ENCODE data around the gene MORF4L1.
"Not testable (repeated sequence)": the region's sequence is repeated elsewhere in the genome, so short reads cannot be mapped to it uniquely, and the experiment has no call there.

Gene MORF4L1

DNA sequence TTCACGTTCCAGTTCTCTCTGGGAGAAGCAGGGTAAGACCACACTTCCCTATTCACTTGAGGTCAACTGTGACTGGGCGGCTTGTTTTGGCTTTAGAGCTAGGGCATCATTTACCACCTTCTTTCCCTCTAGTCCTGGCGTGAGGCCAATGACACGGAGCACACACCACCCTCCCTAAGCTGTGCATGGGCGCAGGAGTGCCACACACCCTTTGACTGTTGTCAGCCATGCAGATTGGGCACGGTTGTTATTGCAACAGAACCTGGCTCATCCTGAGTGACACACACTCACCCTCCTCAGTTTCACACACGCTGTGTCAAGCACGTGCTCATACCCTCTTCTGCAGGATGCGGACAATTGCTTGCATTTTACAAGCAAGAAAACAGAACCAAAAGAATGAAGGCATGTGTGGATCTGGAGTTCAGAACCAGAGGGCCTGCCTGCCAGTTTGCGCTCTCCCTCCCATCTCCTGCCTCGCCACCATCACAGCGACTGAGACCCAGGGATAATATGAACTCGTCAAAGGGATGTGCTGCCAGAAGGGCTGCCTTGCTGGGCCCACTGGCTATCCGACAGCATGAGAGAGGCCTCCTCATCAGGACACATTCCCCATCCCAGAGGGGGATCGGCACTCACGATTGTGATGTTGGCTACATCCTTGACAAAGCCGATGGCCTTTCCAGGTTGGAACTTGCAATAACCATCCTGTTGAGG lies 54.5 kb downstream of the MORF4L1 start:
- no peak for DNase-seq

GRCh38 chr15:78928176-78928575 lies 55.5 kb downstream of the MORF4L1 start:
- not testable (repeated sequence) for DNase-seq

GRCh38 chr15:78928616-78929093 lies 56.0 kb downstream of the MORF4L1 start:
- no peak for DNase-seq

GRCh38 chr15:78929536-78930264 lies 57.0 kb downstream of the MORF4L1 start:
- no peak for DNase-seq

DNA sequence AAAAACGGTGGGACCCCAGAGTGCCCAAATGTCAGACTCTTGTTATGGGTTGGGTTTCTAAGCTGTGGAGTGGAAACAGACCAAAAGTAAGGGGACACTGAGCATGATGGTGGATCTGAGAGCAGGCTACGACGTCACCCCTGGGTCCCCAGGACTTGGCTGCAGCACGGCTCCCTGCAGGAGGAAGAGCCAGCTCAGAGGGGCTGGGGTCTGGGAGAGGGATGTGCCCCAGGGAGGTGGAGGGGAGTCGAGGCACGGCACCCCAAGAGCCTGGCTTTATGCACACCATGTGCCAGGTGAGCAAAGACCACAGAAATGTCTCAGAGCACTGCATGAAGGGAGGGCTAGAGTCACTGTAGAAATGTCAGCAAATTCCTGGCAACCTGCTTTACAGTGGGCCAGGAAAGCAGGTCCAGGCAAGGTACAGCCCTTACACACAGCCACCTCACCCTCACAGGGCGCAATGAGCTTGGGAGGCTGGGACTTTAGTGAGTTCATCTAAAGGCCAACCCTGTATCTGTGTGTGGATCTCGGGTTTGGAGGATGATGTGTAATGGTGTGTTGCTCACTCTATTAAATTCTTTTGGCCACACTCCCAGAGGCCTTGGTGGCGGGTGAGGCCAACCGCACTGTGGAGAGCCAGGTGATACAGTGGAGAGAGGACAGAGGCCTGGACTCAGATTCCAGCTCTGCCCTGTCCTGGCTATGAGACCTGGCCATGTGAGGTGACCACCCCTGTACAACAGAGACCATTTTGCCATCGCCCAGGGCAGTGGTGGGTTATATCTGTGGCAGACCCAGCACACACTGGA lies 58.1 kb downstream of the MORF4L1 start:
- DNase-seq = no peak

DNA sequence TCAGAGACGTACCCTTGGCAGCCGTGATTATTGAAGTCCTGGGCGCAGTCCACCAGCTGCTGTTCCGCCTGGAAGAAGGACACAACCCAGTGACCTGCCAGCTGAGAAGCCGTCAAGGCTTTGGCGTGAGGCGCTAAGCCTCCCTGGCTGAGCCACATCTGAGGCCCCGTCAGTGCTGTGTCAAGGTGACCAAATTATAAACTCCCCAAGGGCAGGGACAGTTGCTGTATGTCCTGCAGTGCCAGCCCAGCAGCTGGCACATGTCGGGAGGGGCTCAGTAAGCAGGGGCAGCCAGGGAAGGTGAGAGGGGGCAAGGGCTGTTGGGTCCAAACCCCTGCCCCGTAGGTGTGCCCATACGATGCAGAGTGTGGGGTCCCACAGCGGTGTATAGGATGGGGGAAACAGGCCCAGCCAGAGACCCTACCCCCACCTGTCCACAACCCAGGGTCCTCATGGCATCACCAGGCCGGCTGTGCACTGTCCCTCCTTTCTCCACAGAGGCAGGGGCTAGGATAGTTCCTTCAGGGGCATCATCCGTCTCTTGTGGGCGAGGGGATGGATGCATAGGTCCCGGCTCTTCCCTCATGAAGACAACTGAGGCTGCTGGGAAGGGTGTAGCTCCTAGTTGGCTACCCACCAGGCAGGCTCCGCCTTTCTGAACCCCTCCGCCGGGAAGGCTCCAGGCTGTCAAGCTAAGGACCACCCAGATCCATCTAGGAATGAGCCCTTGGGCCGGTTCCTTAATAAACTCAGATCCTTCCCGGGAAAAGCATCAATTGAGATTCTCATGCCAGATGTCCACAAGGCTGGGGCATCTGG lies 59.0 kb downstream of the MORF4L1 start:
- DNase-seq = no peak

GRCh38 chr15:78932258-78932808 lies 59.6 kb downstream of the MORF4L1 start:
- no peak for DNase-seq

GRCh38 chr15:78933187-78933822 lies 60.6 kb downstream of the MORF4L1 start:
- DNase-seq = no peak

- no peak for DNase-seq
Measured at GRCh38 chr15:78933823-78934654, 61.3 kb downstream of the MORF4L1 start.

DNA sequence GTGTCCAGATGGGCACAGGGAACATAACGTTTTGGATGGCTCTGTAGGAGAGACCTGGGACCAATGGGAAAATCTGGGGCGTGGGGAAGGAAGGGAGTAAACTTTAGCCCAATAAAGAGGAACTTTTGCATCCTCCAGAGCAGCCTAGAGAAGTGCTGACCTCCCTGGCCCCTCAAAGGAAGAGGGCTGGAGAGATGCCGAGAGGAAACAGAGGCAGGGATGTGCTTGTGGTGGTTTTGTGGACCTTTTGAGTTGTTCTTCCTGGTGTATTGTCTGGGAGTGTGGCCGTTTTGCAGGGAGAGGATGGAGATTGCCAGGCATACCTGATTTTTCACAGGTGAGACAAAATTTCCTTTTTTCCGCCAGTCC lies 61.9 kb downstream of the MORF4L1 start:
- no peak for DNase-seq

DNA sequence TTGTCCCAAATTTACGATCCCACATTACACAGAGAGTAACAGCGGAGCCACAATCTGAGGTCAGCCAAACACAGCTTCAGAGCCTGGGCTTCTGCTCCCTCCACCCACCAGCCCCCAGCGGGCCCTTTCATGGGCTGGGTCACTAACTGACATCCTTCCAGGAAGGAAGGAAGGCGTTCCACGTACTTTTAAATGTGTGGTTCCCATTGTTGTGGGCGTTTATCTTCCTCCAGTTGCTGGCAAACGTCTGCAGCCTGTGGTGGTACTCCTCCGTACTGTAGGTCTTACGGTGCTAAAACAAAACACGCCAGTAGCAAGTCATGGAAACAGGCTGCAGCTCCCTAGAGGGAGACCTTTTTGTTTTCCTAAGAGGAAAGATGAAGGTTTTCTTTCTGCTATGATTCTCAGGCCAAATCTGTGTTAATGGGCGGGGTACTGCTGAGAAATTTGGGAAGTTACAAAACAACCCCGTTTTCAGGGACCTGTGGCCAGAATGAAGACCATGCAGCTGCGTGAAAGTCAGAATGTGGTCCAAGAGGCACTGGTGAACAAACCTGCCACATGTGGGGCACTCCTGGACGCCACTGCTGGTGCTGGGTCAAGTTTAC lies 64.5 kb downstream of the MORF4L1 start:
- DNase-seq = peak; percentile 23

DNA sequence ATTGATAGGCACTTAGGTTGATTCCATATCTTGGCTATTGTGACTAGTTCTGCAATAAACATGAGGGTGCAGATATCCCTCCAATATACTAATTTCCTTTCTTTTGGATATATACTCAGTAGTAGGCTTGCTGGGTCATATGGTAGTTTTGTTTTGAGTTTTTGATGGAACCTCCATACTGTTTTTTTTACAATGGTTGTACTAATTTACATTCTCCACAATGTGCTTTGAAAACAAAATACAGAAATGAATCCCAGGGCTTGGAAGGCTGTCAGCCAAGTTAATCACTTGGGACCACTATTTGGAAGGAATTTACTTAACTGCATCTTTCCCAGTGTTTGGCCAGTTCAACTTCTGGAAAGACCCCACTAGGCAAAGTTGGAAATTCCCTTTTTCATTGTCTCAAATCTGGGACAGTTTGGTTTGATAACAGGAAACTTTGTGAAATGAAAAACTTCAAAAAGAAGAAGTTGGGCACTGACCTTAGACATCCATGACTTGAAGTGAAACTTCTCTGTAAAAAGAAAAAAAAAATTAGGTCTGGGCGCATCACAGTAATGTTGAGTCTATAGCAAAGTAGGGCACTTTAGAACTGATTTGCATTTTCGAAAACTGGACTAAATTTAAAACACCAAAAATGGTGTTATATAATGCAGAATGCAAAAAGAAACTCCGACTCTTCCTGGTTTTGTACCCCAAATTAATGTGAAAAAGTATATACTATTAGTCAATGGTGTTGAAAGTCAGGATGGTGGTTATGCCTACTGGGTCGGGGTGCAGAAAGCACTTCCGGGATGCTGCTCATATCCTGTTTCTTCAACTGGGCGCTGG lies 66.2 kb downstream of the MORF4L1 start:
- peak; percentile 43 for DNase-seq

DNA sequence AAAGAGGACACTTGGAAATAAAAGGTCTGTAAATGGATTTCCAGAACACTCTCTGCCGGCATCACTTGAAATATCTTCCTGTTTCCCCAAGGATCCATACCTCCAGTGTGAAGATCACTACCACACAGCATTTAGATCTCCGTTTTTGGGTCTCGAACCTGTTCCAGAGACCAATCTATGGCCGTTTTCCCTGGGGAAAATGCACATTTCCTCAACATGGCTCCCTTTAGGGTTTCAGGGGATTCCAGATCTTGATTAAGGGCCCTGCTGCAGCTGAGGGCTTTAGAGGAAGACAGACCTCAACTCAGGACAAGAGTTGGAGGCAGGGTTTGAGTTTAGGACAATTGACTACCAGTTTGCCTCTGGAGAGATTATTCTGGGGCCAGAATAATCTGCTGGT lies 70.1 kb downstream of the MORF4L1 start:
- DNase-seq = no peak

DNA sequence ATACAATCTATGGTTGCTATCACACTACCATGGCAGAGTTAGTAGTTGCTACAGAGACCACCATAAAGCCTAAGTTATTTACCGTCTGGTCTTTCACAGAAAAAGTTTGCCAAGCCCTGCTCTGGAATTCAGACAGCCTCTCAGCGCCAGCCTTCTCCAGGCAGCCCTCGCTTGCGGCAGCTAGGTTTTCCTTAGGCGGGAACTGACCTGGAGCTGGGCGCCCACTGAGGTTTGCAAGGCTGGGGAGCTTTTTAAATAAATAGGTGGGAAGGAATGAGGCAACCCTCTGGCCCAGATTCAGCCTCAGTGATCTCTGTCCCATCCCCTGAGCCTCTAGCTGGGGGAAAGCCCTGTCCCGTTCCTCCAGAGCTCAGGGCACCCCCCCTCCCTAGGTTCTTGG lies 71.0 kb downstream of the MORF4L1 start:
- no peak for DNase-seq

DNA sequence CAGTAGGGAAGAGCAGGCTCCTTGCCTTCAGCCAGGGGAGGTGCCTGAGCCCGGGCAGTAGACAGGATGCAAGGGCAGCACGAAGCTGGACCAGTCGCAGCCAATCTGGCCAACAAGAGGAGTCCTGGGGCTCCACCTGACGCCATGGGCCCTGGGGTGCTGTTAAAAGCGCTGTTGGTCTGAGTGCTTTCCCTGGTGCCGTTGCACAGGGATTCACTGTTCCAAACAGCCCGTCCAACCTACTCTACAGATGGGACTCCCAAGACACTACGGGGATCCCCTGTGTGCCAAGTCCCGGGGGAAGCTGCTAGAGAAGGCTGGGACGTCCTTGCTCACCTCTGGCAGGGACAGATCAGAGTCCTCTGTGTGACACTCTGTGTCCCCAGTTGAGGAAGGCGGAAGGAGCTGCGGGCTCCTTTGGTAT lies 71.5 kb downstream of the MORF4L1 start:
- no peak for DNase-seq

DNA sequence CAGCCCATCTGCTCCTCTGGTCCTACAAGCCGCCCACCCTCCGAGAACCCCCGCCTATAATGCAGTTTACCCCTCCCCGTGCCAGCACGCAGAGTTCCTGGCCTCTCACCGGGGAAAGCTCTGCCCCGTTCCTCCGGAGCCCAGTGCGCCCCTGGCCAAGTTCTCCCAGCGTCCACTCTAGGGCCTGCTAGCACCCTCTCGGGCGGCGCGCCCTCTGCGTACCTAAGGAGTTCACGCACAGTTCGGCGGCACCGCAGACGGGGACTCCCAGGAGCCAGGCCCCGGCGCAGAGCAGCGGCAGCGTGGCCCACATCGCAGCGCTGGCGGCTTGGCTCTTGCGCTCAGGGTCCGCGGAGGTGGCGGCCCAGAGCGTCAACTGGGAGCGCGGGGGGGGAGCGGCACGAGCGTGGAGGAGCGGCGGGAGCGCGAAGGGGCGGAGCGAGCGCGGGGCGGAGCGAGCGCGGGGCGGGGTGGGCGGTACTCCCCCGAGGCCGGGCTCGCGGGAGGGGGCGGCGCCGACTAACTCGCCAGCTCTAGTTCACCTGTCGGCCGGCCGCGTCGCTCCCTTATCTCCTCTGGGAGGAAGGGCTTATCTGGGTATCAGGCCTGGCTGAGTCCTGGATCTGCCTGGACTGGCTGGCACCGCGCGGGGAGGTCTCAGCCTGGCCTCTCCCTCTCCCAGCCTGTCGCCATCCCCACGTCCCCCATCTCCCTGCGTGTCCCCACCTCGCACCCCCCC lies 72.1 kb downstream of the MORF4L1 start, which contains the start of gene CTSH:
Gene CTSH (minus strand): TSS at position 378 of the 739 bp plus-strand sequence. CDS start 65 bp downstream, at position 313.
- peak; percentile 85 for DNase-seq

DNA sequence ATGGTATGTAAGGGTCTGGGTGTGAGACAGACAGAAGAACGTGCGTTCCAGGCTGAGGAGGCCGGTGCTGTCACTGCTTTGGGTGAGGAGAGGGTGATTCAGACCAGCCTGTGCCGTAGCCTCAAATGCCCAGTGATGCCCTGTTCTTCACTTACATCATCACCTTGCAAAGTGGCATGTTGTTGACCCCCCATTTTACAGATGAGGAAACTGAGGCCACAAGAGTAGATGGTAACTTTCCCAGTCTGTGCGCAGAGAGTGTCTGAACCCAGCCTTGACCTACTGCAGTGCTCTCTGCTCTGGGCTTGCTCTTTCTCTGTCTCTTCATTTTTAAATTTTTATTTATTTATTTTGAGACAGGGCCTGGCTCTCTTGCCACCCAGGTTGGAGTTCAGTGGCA lies 73.8 kb downstream of the MORF4L1 start:
- DNase-seq = no peak

DNA sequence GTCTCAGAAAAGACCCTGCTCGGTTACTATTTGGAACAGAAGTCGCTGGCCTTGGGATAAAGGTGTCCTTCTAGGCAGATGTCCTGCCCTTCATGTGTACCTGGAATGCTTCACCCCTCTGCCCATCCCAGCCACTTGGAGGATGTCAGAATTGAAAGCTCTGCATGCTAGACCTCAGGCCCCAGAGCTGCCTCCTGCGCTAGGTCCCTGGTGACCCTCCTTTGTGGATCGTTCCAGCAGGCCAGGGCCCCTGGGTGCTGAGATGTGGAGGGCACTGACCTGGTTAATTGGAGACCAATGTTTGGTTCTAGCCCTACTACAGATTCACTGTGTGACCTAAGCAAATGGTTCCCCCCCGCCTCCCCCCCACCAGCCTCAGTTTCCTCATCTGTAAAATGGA lies 74.8 kb downstream of the MORF4L1 start:
- no peak for DNase-seq

All from CD4-positive, alpha-beta T cell treated with Interleukin-10 for 1 hour (primary cell).